HepG2 (cell line): ENCODE results near the gene TMEM240.

Experiments
- CTCF ChIP-seq: sonication (generic); formaldehyde crosslinking; IDR thresholded peaks from 2 replicates; pipeline ENCODE4 v1.5.0; 2020; ENCODE audit warnings: mild to moderate bottlenecking, missing genetic modification reagents, moderate library complexity
- GABPA ChIP-seq, 2 experiments: IDR thresholded peaks; 2 replicates each; pipeline ENCODE4 v1.6.1; 2011 to 2016; ENCODE audit warnings: low read depth in 2 of 2, low read length in 1 of 2, missing biosample characterization in 1 of 2, missing genetic modification characterization in 1 of 2
- PPARG ChIP-seq: conservative IDR thresholded peaks from 2 replicates; pipeline ENCODE4 v1.6.1; 2016; ENCODE audit warnings: missing biosample characterization, missing genetic modification reagents
- RORA ChIP-seq: sonication (generic); formaldehyde crosslinking; IDR thresholded peaks from 2 replicates; pipeline ENCODE4 v1.5.0; 2020; ENCODE audit warnings: mild to moderate bottlenecking, missing genetic modification reagents, moderate library complexity
- SMAD3 ChIP-seq: sonication (generic); formaldehyde crosslinking; IDR thresholded peaks from 2 replicates; pipeline ENCODE4 v1.4.0; 2020; ENCODE audit warnings: missing genetic modification reagents
- YY1 ChIP-seq: IDR thresholded peaks from 2 replicates; pipeline ENCODE4 v1.6.1; 2011; ENCODE audit warnings: low read length, low read depth, moderate library complexity, mild to moderate bottlenecking; ENCODE audit not compliant: insufficient read depth, insufficient replicate concordance
- ZNF274 ChIP-seq: sonication (generic); formaldehyde crosslinking; IDR thresholded peaks from 2 replicates; pipeline ENCODE4 v1.5.1; 2020; ENCODE audit warnings: mild to moderate bottlenecking, missing genetic modification reagents
- ZNF629 ChIP-seq: sonication (generic); formaldehyde crosslinking; conservative IDR thresholded peaks from 2 replicates; pipeline ENCODE4 v1.5.0; 2020; ENCODE audit warnings: missing genetic modification reagents
- ZSCAN21 ChIP-seq: sonication (generic); formaldehyde crosslinking; IDR thresholded peaks from 2 replicates; pipeline ENCODE4 v1.8.0; 2022; ENCODE audit warnings: mild to moderate bottlenecking, missing genetic modification reagents, moderate library complexity, borderline replicate concordance

DNA sequence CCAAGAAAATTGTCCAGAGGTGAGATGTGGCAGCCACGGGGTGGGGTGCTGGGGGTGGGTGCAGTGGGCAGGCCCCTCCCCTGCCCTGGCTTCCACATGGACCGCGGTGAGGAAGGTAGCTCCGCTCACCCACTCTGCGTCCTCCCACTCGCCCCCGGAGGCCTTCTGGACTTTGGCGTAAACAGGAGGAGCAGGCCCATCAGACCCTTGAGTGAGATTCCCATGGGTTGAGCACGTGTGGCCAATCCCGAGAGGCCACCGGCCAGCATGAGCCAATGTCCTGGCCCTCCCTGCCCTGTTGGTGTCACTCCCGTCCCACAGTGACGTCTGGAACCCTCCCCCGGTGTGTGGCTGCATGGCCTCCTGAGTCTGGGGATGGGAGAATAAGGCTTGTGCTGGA, 8.2 kb upstream of the TMEM240 start:
- no peak for TF ChIP-seq PPARG (CRISPR knock-in tag)
- TF ChIP-seq ZNF274 (CRISPR knock-in tag): no peak
- TF ChIP-seq YY1: no peak
- no peak for TF ChIP-seq GABPA (IDR thresholded peaks at IDR 0.05; ENCODE audit: low read depth, low read length)
- no peak for TF ChIP-seq GABPA (CRISPR knock-in tag; IDR thresholded peaks at IDR 0.05; ENCODE audit: low read depth)
- no peak for TF ChIP-seq ZSCAN21 (CRISPR knock-in tag)
- TF ChIP-seq ZNF629 (CRISPR knock-in tag): no peak
- TF ChIP-seq SMAD3 (CRISPR knock-in tag): no peak
- TF ChIP-seq CTCF (CRISPR knock-in tag): peak; percentile 41
- no peak for TF ChIP-seq RORA (CRISPR knock-in tag)
